CD4-positive, CD25-positive, alpha-beta regulatory T cell (primary cell): ENCODE results near the gene BBS1. TPM values are rescaled to one million over a fixed set of nuclear protein-coding genes. Genes with fewer than 3 reads are reported as not detected.
A peak's percentile ranks its signal among the peaks of the same experiment; 100 is the strongest.
"Not testable (repeated sequence)": the region's sequence is repeated elsewhere in the genome, so short reads cannot be mapped to it uniquely, and the experiment has no call there.

ENCODE experiments used
- ATAC-seq, 2 donors: fragments of 150-1000 bp; cut with Tn5 transposase; one replicate each; pipeline ENCODE4 v1.10.0; 2021; ENCODE audit warnings: low read depth in 2 of 2, moderate number of reproducible peaks in 2 of 2, moderate library complexity in 1 of 2
- DNase-seq, 3 donors: peaks; one replicate each; pipeline versions ENCODE4 v3.0.0 to v3.0.0-alpha.2; 2012 to 2022; ENCODE audit warnings: mixed read lengths in 1 of 3
- H3K27ac ChIP-seq: one replicate; pipeline ENCODE4 v1.7.0; 2013; ENCODE audit warnings: mild to moderate bottlenecking, low read length; ENCODE audit not compliant: insufficient read depth, poor library complexity, severe bottlenecking
- H3K27me3 ChIP-seq: one replicate; pipeline ENCODE4 v1.7.0; 2013; ENCODE audit warnings: low read length; ENCODE audit not compliant: control insufficient read depth, insufficient read depth
- H3K36me3 ChIP-seq: one replicate; pipeline ENCODE4 v1.7.0; 2013; ENCODE audit warnings: mild to moderate bottlenecking, low read length, moderate library complexity; ENCODE audit not compliant: control insufficient read depth, insufficient read depth
- H3K4me1 ChIP-seq: 2 replicates; pipeline ENCODE4 v1.7.0; 2013; ENCODE audit warnings: mild to moderate bottlenecking, low read length; ENCODE audit not compliant: insufficient read depth, control insufficient read depth, poor library complexity, severe bottlenecking
- H3K4me3 ChIP-seq: one replicate; pipeline ENCODE4 v1.7.0; 2013; ENCODE audit warnings: low read depth, mild to moderate bottlenecking, low read length, moderate library complexity
- H3K9me3 ChIP-seq, 2 experiments: 1 replicate in 1 of 2; 2 replicates in 1 of 2; pipeline ENCODE4 v1.7.0; 2013; ENCODE audit warnings: low read length in 2 of 2, mild to moderate bottlenecking in 1 of 2, moderate library complexity in 1 of 2; ENCODE audit not compliant: control insufficient read depth in 2 of 2
- H3K27ac Mint-ChIP-seq, 3 donors: one replicate each; pipeline ENCODE4 v1.8.0; 2020 to 2022; ENCODE audit warnings: mild to moderate bottlenecking in 3 of 3, mixed read lengths in 3 of 3, moderate library complexity in 2 of 3
- H3K27me3 Mint-ChIP-seq: one replicate; pipeline ENCODE4 v1.8.0; 2022; ENCODE audit warnings: mild to moderate bottlenecking, mixed read lengths
- H3K36me3 Mint-ChIP-seq: one replicate; pipeline ENCODE4 v1.8.0; 2020; ENCODE audit warnings: mixed read lengths
- H3K4me1 Mint-ChIP-seq, 4 donors: one replicate each; pipeline ENCODE4 v1.8.0; 2020 to 2022; ENCODE audit warnings: mixed read lengths in 4 of 4, mild to moderate bottlenecking in 1 of 4
- H3K4me3 Mint-ChIP-seq, 4 donors: one replicate each; pipeline ENCODE4 v1.8.0; 2020 to 2022; ENCODE audit warnings: mild to moderate bottlenecking in 4 of 4, mixed read lengths in 4 of 4, moderate library complexity in 3 of 4
- H3K9me3 Mint-ChIP-seq, 7 donors: one replicate each; pipeline ENCODE4 v1.8.0; 2020 to 2022; ENCODE audit warnings: mixed read lengths in 7 of 7, mild to moderate bottlenecking in 3 of 7, moderate library complexity in 2 of 7
- polyA plus RNA-seq, 4 donors: library from polyadenylated mRNA; unstranded; fragments of 300-500 nt; fragmentation: Illumina TruSeq; gene quantifications; one replicate each; pipeline ENCODE4 v1.2.3, GENCODE V29; 2021
- total RNA-seq: library from RNA; stranded (reverse); gene quantifications from one replicate; pipeline ENCODE4 v1.2.3, GENCODE V29; 2022

The BBS1 gene
- total and polyA plus RNA-seq, 5 donors from 2014 or later: 5.6 to 16.4 (median 7.3) TPM

DNA sequence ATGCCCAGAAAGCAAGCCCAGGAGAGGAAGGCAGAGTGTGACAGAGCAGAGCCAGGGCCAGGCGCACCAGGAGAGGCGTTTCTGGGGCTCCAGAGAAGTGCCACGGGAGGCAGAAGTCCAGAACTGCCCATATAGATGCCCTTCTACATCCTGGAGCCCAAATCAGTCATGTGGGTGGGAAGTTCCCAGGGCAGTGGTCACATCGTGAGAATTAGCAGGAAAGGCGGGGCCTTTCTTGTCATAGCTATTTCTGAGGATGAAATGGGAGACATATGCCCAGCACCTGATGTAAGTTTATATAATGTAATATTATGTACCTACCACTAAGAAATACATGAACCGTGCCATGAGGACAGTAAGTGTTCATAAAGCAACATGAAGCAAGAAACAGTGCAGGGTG lies 22.3 kb downstream of the BBS1 start:
- Mint-ChIP-seq H3K27me3 (no peaks in the 10 kb centered on the region), H3K9me3 (no peaks in the 10 kb centered on the region), H3K4me1 (peaks cover 0 to 12% (median under 1%) of the 10 kb centered on the region in 4 donors), H3K4me3 (no peak overlapping the region), H3K36me3 (peaks cover 22% of the 10 kb centered on the region), H3K27ac (peak overlapping the region in 2 of 3 donors; percentile 25 to 79)
- Histone ChIP-seq H3K36me3 (peaks cover 8% of the 10 kb centered on the region), H3K4me3 (no peak overlapping the region), H3K9me3 (no peaks in the 10 kb centered on the region), H3K27me3 (no peaks in the 10 kb centered on the region), H3K4me1 (no peaks in the 10 kb centered on the region), H3K27ac (no peak overlapping the region)
- ATAC-seq: no peak
- DNase-seq: no peak

DNA sequence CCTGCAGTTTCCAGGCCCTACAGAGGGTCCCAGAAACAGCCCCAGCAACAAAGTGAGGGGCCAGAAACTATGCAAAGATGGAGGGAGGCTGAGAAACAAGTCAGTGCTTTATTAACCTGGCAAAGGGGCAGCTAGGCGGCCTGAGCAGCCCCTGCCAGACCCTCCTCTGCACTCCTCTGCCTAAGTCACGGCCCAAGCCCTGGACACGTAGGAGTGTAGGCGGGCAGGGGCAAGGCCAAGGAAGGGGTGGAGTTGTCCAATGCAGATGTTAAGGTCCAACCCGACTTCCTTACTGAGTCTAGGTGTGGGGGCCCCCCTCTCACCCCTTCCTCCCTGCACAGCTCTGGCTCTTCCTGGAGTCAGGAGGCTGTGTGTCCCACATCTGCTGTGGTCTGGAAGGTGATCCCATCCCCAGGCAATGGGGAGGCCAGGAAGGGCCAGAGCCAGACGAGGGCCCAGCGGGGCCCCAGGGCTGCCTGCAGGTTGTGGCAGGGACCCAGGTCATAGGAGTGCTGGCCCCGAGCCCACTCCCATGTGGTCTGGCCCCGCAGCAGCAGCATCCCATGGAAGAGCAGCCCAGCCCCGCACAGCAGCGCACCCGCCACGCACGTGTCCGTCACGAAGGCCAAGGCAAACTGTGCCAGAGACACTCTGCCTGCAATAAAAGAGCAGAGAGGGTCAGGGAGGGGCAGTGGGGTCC lies 28.9 kb downstream of the BBS1 start:
- DNase-seq (no peak), ATAC-seq (no peak)
- no peaks in the 10 kb centered on the region for H3K9me3 Mint-ChIP-seq
- no peak overlapping the region for H3K27ac Mint-ChIP-seq
- Histone ChIP-seq H3K27ac (no peak overlapping the region), H3K27me3 (no peaks in the 10 kb centered on the region), H3K9me3 (no peaks in the 10 kb centered on the region), H3K36me3 (peaks cover 33% of the 10 kb centered on the region), H3K4me3 (no peak overlapping the region), H3K4me1 (peaks cover 13% of the 10 kb centered on the region)
- H3K4me1 Mint-ChIP-seq: peaks cover 2 to 35% (median 20%) of the 10 kb centered on the region in 4 donors
- peaks cover 39% of the 10 kb centered on the region for H3K36me3 Mint-ChIP-seq
- no peaks in the 10 kb centered on the region for H3K27me3 Mint-ChIP-seq
- H3K4me3 Mint-ChIP-seq: no peak overlapping the region

DNA sequence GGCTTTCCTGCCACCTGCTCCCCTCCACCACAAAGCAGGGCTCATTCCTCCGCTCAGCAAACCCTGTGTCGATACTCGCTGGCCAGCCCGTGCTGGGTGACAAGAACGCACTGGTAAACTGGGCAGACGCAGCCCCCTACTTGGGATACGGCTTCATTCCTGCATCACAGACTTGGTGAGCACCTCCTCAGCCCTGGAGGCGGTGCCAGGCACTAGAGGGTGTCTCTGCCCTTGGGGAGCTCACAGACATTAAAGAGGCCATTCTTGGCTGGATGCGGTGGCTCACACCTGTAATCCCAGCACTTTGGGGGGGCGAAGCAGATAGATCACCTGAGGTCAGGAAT lies 29.4 kb downstream of the BBS1 start:
- Mint-ChIP-seq H3K36me3 (peaks cover 39% of the 10 kb centered on the region), H3K27me3 (no peaks in the 10 kb centered on the region), H3K27ac (no peak overlapping the region), H3K9me3 (no peaks in the 10 kb centered on the region), H3K4me1 (peaks cover 4 to 38% (median 22%) of the 10 kb centered on the region in 4 donors), H3K4me3 (no peak overlapping the region)
- Histone ChIP-seq H3K36me3 (peaks cover 33% of the 10 kb centered on the region), H3K27me3 (no peaks in the 10 kb centered on the region), H3K27ac (no peak overlapping the region), H3K4me3 (no peak overlapping the region), H3K4me1 (peaks cover 19% of the 10 kb centered on the region), H3K9me3 (no peaks in the 10 kb centered on the region)
- ATAC-seq (no peak), DNase-seq (no peak)

DNA sequence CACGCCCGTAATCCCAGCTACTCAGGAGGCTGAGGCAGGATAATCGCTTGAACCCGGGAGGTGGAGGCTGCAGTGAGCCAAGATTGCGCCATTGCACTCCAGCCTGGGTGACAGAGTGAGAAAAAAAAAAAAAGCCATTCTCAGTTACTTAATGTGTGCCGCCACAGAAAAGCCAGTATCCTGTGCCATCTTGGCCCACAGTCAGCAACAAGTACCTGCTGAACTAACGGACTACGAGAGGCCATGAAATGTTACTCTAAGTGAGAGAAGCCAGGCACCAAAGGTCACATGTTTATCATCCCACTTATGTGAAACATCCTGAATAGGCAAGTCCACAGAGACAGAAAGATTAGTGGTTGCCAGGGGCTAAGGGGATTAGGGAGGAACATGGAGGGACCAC lies 30.2 kb downstream of the BBS1 start:
- DNase-seq, H3K27ac Mint-ChIP-seq, H3K9me3 Mint-ChIP-seq, ATAC-seq, H3K27me3 ChIP-seq, H3K4me3 ChIP-seq, H3K9me3 ChIP-seq, H3K27me3 Mint-ChIP-seq, H3K27ac ChIP-seq: not testable (repeated sequence)
- peaks cover 26% of the 10 kb centered on the region for H3K4me1 ChIP-seq
- peaks cover 33% of the 10 kb centered on the region for H3K36me3 ChIP-seq
- Mint-ChIP-seq H3K4me3 (peak overlapping the region in 1 of 4 donors; percentile 49), H3K36me3 (peaks cover 36% of the 10 kb centered on the region), H3K4me1 (peaks cover 9 to 44% (median 23%) of the 10 kb centered on the region in 4 donors)

GRCh38 chr11:66541892-66542291 lies 31.5 kb downstream of the BBS1 start:
- peaks cover 9 to 49% (median 22%) of the 10 kb centered on the region in 4 donors for H3K4me1 Mint-ChIP-seq
- no peaks in the 10 kb centered on the region for H3K27me3 Mint-ChIP-seq
- H3K9me3 Mint-ChIP-seq: no peaks in the 10 kb centered on the region
- peaks cover 29% of the 10 kb centered on the region for H3K36me3 Mint-ChIP-seq
- H3K27ac Mint-ChIP-seq: peak overlapping the region in 2 of 3 donors; percentile 96 to 97
- Histone ChIP-seq H3K9me3 (no peaks in the 10 kb centered on the region), H3K4me3 (no peak overlapping the region), H3K27ac (no peak overlapping the region), H3K27me3 (no peaks in the 10 kb centered on the region), H3K4me1 (peaks cover 38% of the 10 kb centered on the region), H3K36me3 (peaks cover 27% of the 10 kb centered on the region)
- H3K4me3 Mint-ChIP-seq: peak overlapping the region in 3 of 4 donors; percentile 56 to 88 (median 75)
- DNase-seq: no peak
- no peak for ATAC-seq

- H3K27me3 ChIP-seq: no peaks in the 10 kb centered on the region
- H3K27ac ChIP-seq: no peak overlapping the region
- no peak for DNase-seq
- no peak overlapping the region for H3K4me3 ChIP-seq
- H3K36me3 Mint-ChIP-seq: peaks cover 29% of the 10 kb centered on the region
- H3K27ac Mint-ChIP-seq: peak overlapping the region in 2 of 3 donors; percentile 96 to 97
- ATAC-seq: no peak
- H3K4me3 Mint-ChIP-seq: peak overlapping the region; percentile 40 to 88 (median 75)
- no peaks in the 10 kb centered on the region for H3K9me3 Mint-ChIP-seq
- H3K4me1 Mint-ChIP-seq: peaks cover 9 to 49% (median 22%) of the 10 kb centered on the region in 4 donors
- no peaks in the 10 kb centered on the region for H3K27me3 Mint-ChIP-seq
- H3K9me3 ChIP-seq: no peaks in the 10 kb centered on the region
- H3K36me3 ChIP-seq: peaks cover 25% of the 10 kb centered on the region
- H3K4me1 ChIP-seq: peaks cover 43% of the 10 kb centered on the region
Observed at GRCh38 chr11:66542362-66542761, 31.9 kb downstream of the BBS1 start.

DNA sequence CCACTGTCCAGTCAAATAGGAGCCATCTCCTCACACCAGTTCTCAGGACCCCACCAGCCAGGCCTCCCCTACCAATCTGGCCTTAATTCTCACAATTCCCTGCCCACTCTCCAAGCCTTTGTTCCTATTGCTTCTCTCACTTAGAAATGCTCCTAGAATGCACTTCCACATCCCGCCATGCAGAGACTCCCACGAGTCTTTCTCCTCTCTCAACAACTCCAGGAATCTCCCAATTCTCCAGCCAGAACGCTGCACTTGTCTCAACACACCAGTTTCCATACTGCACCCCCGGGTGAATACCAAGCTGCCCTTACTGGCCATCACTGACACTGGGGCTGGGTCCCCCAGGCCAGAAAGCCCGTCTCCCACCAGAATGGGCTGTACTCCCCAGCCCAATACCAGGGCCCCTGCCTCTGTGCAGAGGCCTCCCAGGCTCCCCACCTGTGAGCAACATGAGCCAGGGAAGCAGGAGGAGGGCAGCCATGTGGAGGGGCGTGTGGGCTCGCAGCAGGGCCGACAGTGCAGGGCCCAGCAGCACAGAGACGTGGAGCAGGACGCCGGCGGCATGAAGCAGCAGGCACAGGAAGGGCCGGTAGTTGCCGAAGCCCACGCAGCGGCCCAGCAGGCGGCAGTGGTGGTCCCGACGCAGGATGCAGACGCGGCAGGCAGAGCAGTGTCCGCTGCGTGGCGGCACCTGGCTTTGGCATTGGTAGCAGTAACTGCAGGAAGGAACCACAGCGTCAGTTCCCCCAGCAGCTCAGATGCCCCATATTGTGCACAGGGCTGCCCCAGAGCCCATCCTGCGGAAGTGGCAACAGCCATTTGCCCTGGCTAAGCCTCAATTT lies 33.0 kb downstream of the BBS1 start:
- H3K36me3 Mint-ChIP-seq: peaks cover 27% of the 10 kb centered on the region
- H3K4me1 Mint-ChIP-seq: peaks cover 9 to 49% (median 24%) of the 10 kb centered on the region in 4 donors
- Histone ChIP-seq H3K9me3 (no peaks in the 10 kb centered on the region), H3K4me1 (peaks cover 43% of the 10 kb centered on the region), H3K27ac (peak overlapping the region; percentile 85), H3K4me3 (peak overlapping the region; percentile 75), H3K27me3 (no peaks in the 10 kb centered on the region), H3K36me3 (peaks cover 25% of the 10 kb centered on the region)
- H3K27ac Mint-ChIP-seq: peak overlapping the region; percentile 96 to 99 (median 97)
- H3K4me3 Mint-ChIP-seq: peak overlapping the region; percentile 64 to 88 (median 82)
- no peaks in the 10 kb centered on the region for H3K9me3 Mint-ChIP-seq
- peaks cover 2% of the 10 kb centered on the region for H3K27me3 Mint-ChIP-seq
- ATAC-seq (peak; percentile 82 to 85), DNase-seq (peak; percentile 54 to 87 (median 78))
